HEK293 (cell line): ENCODE measurements around the gene SRR.

Experiments used
- SCRT1 ChIP-seq: fragments of 450-650 bp; formaldehyde crosslinking; IDR thresholded peaks from 2 replicates; pipeline ENCODE4 v1.5.1; 2016; ENCODE audit warnings: missing biosample characterization, missing genetic modification characterization, borderline replicate concordance
- SP3 ChIP-seq: fragments of 450-650 bp; formaldehyde crosslinking; IDR thresholded peaks from 2 replicates; pipeline ENCODE4 v1.5.1; 2016; ENCODE audit warnings: missing biosample characterization, missing genetic modification characterization
- TRIM28 ChIP-seq: IDR thresholded peaks from 2 replicates; pipeline ENCODE4 v1.6.1; 2011; ENCODE audit warnings: low read length, control low read depth, borderline replicate concordance
- ZEB2 ChIP-seq: fragments of 450-650 bp; formaldehyde crosslinking; IDR thresholded peaks from 2 replicates; pipeline ENCODE4 v1.5.1; 2016; ENCODE audit warnings: missing biosample characterization, missing genetic modification characterization
- ZIC2 ChIP-seq: fragments of 450-650 bp; formaldehyde crosslinking; IDR thresholded peaks from 2 replicates; pipeline ENCODE4 v1.5.1; 2016; ENCODE audit warnings: missing biosample characterization, missing genetic modification characterization
- ZNF148 ChIP-seq: fragments of 450-650 bp; formaldehyde crosslinking; IDR thresholded peaks from 2 replicates; pipeline ENCODE4 v1.5.0; 2017; ENCODE audit warnings: missing biosample characterization, missing genetic modification characterization, borderline replicate concordance
- ZNF155 ChIP-seq: fragments of 450-650 bp; formaldehyde crosslinking; IDR thresholded peaks from 2 replicates; pipeline ENCODE4 v1.5.1; 2016; ENCODE audit warnings: missing biosample characterization, missing genetic modification characterization
- ZNF169 ChIP-seq: fragments of 450-650 bp; formaldehyde crosslinking; IDR thresholded peaks from 2 replicates; pipeline ENCODE4 v1.5.1; 2016; ENCODE audit warnings: missing biosample characterization, missing genetic modification characterization
- ZNF202 ChIP-seq: fragments of 450-650 bp; formaldehyde crosslinking; IDR thresholded peaks from 2 replicates; pipeline ENCODE4 v1.5.1; 2016; ENCODE audit warnings: missing biosample characterization, missing genetic modification characterization, borderline replicate concordance
- ZNF223 ChIP-seq: fragments of 450-650 bp; formaldehyde crosslinking; IDR thresholded peaks from 2 replicates; pipeline ENCODE4 v1.5.1; 2016; ENCODE audit warnings: missing biosample characterization, missing genetic modification characterization
- ZNF302 ChIP-seq: fragments of 450-650 bp; formaldehyde crosslinking; IDR thresholded peaks from 2 replicates; pipeline ENCODE4 v1.5.1; 2016; ENCODE audit warnings: missing biosample characterization, missing genetic modification characterization, low read depth
- ZNF311 ChIP-seq: fragments of 450-650 bp; formaldehyde crosslinking; IDR thresholded peaks from 2 replicates; pipeline ENCODE4 v1.5.1; 2017; ENCODE audit warnings: missing biosample characterization, missing genetic modification characterization, borderline replicate concordance
- ZNF391 ChIP-seq: fragments of 450-650 bp; formaldehyde crosslinking; IDR thresholded peaks from 2 replicates; pipeline ENCODE4 v1.5.1; 2016; ENCODE audit warnings: low read depth, missing biosample characterization, missing genetic modification characterization, borderline replicate concordance
- ZNF398 ChIP-seq: fragments of 450-650 bp; formaldehyde crosslinking; IDR thresholded peaks from 2 replicates; pipeline ENCODE4 v1.5.1; 2017; ENCODE audit warnings: missing biosample characterization, missing genetic modification characterization
- ZNF488 ChIP-seq: fragments of 450-650 bp; formaldehyde crosslinking; IDR thresholded peaks from 2 replicates; pipeline ENCODE4 v1.5.1; 2016; ENCODE audit warnings: missing biosample characterization, missing genetic modification characterization
- ZNF514 ChIP-seq: fragments of 450-650 bp; formaldehyde crosslinking; IDR thresholded peaks from 2 replicates; pipeline ENCODE4 v1.5.1; 2016; ENCODE audit warnings: missing biosample characterization, missing genetic modification characterization
- ZNF529 ChIP-seq: fragments of 450-650 bp; formaldehyde crosslinking; IDR thresholded peaks from 2 replicates; pipeline ENCODE4 v1.5.1; 2017; ENCODE audit warnings: missing genetic modification characterization, missing biosample characterization; ENCODE audit not compliant: insufficient replicate concordance
- ZNF561 ChIP-seq: fragments of 450-650 bp; IDR thresholded peaks from 2 replicates; pipeline ENCODE4 v1.5.1; 2018; ENCODE audit warnings: missing biosample characterization, missing genetic modification characterization, borderline replicate concordance
- ZNF596 ChIP-seq: fragments of 450-650 bp; IDR thresholded peaks from 2 replicates; pipeline ENCODE4 v1.5.0; 2018; ENCODE audit warnings: missing biosample characterization, mild to moderate bottlenecking, missing genetic modification characterization, moderate library complexity
- ZNF624 ChIP-seq: fragments of 450-650 bp; formaldehyde crosslinking; IDR thresholded peaks from 2 replicates; pipeline ENCODE4 v1.5.1; 2017; ENCODE audit warnings: missing biosample characterization, missing genetic modification characterization
- ZNF677 ChIP-seq: fragments of 450-650 bp; IDR thresholded peaks from 2 replicates; pipeline ENCODE4 v1.5.0; 2018; ENCODE audit warnings: missing biosample characterization, mild to moderate bottlenecking, missing genetic modification characterization, moderate library complexity
- ZNF747 ChIP-seq: fragments of 450-650 bp; formaldehyde crosslinking; IDR thresholded peaks from 2 replicates; pipeline ENCODE4 v1.5.1; 2016; ENCODE audit warnings: missing biosample characterization, missing genetic modification characterization
- ZSCAN18 ChIP-seq: fragments of 450-650 bp; formaldehyde crosslinking; IDR thresholded peaks from 2 replicates; pipeline ENCODE4 v1.5.1; 2016; ENCODE audit warnings: missing biosample characterization, missing genetic modification characterization
- ZSCAN4 ChIP-seq: fragments of 450-650 bp; formaldehyde crosslinking; IDR thresholded peaks from 2 replicates; pipeline ENCODE4 v1.5.1; 2017; ENCODE audit warnings: missing biosample characterization, missing genetic modification characterization
- TF ChIP-seq, protein P1 (sequence below): fragments of 450-650 bp; formaldehyde crosslinking; conservative IDR thresholded peaks from 2 replicates; pipeline ENCODE4 v1.5.1; 2016; ENCODE audit warnings: low read depth, missing biosample characterization, missing genetic modification characterization
- TF ChIP-seq, protein P2 (sequence below): fragments of 450-650 bp; formaldehyde crosslinking; IDR thresholded peaks from 2 replicates; pipeline ENCODE4 v1.5.1; 2016; ENCODE audit warnings: missing biosample characterization, missing genetic modification characterization

The SRR gene

DNA sequence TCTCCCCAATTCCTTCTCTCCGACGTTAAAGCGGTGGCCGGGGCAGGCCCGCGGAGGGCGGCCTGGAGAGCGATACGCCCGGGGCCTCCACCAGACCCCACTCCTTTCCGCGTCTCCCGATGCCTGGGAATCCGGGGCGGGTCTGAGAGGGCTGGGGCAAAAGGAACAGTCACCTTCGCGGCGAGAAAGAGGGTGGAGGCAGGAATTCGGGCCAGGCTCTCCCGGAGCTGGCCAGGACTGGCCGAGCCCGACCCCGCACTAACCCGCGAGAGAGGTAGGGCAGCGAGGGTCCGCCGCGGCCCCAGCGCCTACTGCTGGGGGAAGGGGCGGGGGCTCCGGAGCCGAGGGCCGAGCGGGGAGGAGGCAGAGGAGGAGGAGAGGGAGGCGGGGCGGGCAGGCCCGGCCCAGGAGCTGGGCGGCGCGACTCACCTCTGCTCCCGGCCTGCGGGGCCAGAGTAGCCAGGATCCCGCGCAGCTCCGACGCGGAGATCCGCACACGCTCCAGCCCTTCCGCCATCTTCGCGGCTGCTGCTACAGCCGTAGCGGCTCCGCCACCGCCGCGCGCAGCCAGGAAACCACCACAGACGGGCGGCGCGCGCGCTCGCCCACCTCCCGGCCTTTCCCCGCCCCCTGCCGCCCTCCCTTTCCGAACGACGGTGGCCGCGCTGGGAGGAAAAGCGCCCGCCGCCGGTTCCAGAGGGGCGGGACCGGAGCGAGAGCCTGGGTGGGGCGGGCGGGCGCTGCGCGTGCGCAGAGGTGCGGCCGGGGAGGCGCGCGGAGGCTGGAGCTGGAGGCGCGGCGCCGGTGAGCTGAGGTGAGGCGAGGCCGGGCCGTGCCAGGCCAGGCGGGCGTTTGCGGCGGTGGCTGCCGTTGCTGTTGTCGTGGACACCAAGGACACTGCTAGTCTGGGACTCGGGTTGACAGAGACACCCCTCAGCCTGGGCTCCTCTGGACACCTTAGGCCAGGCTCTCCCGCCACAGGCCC is at the start of gene SRR, which contains the start of gene SMG6 (continued):
- TF ChIP-seq ZNF561 (peak; percentile 93), SP3 (tag by site-specific recombination) (peak; percentile 98), TRIM28 (no peak), ZNF488 (no peak), ZNF169 (no peak), SCRT1 (tag by site-specific recombination) (no peak), ZIC2 (no peak), ZNF302 (tag by site-specific recombination) (no peak), ZNF202 (tag by site-specific recombination) (no peak), ZNF148 (tag by site-specific recombination) (no peak), ZNF747 (tag by site-specific recombination) (no peak), ZNF624 (tag by site-specific recombination) (no peak), ZNF529 (tag by site-specific recombination) (no peak), ZNF514 (tag by site-specific recombination) (no peak), ZSCAN4 (tag by site-specific recombination) (no peak), ZEB2 (tag by site-specific recombination) (peak; percentile 88), ZNF677 (tag by site-specific recombination) (no peak), ZNF155 (tag by site-specific recombination) (no peak), ZSCAN18 (tag by site-specific recombination) (no peak), ZNF596 (tag by site-specific recombination) (no peak), ZNF398 (peak; percentile 29), ZNF223 (tag by site-specific recombination) (no peak), ZNF311 (tag by site-specific recombination) (no peak), ZNF391 (no peak)
- TF ChIP-seq, protein P1, sequence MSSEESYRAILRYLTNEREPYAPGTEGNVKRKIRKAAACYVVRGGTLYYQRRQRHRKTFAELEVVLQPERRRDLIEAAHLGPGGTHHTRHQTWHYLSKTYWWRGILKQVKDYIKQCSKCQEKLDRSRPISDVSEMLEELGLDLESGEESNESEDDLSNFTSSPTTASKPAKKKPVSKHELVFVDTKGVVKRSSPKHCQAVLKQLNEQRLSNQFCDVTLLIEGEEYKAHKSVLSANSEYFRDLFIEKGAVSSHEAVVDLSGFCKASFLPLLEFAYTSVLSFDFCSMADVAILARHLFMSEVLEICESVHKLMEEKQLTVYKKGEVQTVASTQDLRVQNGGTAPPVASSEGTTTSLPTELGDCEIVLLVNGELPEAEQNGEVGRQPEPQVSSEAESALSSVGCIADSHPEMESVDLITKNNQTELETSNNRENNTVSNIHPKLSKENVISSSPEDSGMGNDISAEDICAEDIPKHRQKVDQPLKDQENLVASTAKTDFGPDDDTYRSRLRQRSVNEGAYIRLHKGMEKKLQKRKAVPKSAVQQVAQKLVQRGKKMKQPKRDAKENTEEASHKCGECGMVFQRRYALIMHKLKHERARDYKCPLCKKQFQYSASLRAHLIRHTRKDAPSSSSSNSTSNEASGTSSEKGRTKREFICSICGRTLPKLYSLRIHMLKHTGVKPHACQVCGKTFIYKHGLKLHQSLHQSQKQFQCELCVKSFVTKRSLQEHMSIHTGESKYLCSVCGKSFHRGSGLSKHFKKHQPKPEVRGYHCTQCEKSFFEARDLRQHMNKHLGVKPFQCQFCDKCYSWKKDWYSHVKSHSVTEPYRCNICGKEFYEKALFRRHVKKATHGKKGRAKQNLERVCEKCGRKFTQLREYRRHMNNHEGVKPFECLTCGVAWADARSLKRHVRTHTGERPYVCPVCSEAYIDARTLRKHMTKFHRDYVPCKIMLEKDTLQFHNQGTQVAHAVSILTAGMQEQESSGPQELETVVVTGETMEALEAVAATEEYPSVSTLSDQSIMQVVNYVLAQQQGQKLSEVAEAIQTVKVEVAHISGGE: peak; percentile 15; the same call in 1 of the 2 replicates
- TF ChIP-seq, protein P2, sequence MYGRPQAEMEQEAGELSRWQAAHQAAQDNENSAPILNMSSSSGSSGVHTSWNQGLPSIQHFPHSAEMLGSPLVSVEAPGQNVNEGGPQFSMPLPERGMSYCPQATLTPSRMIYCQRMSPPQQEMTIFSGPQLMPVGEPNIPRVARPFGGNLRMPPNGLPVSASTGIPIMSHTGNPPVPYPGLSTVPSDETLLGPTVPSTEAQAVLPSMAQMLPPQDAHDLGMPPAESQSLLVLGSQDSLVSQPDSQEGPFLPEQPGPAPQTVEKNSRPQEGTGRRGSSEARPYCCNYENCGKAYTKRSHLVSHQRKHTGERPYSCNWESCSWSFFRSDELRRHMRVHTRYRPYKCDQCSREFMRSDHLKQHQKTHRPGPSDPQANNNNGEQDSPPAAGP (tag by site-specific recombination): peak; percentile 74
